ENCODE results near the gene DCST1. TPM values are rescaled to one million over a fixed set of nuclear protein-coding genes. Genes with fewer than 3 reads are reported as not detected.

Gene DCST1
- total RNA-seq, 1 experiment from 2014 or later: not detected

GRCh38 chr1:155023627-155024026 lies 10.0 kb upstream of the DCST1 start:
- intact Hi-C loops (cut with micrococcal nuclease; ENCODE audit: unreplicated experiment): no loop called here
- CTCF ChIA-PET: no interaction called here
- POLR2A ChIA-PET (ENCODE audit: low non-redundant PET): interaction anchor here (0.6 kb wide), 1 partner anchor 27 kb away, joined by 4 read pairs; no protein-coding TSS in a partner anchor

DNA sequence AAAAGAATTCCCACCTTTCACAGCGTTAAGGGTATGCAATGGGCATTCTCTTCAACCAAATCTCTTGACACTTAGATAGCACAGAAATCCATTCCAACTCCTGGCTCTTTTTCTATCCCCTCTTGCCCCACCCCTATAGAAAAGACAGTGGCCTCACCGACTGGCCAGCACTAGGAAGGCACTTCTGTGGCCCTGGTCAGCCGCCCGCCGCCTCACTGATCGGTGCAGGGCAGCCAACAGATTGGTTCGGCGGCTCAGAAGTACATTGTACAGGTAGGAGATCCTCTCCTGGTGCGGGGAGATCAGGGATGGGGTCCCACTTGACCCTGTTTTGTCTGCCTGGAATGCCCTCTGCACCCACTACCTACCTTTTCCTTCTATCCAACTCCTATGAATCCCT lies 9.3 kb upstream of the DCST1 start:
- Histone ChIP-seq H3K27me3 (replicated peaks; ENCODE audit: insufficient read depth, low read depth, low read length, poor library complexity) (no peaks in the 10 kb centered on the region), H3K36me3 (ENCODE audit: insufficient read depth, low read length, poor library complexity, severe bottlenecking) (no peaks in the 10 kb centered on the region), H3K4me1 (ENCODE audit: insufficient read depth, low read length, poor library complexity, severe bottlenecking) (no peaks in the 10 kb centered on the region), H3K27ac (ENCODE audit: low read depth, low read length, poor library complexity, severe bottlenecking) (no peak overlapping the region), H3K4me3 (ENCODE audit: low read depth, low read length, poor library complexity, severe bottlenecking) (no peak overlapping the region), H3K9me3 (ENCODE audit: low read depth, low read length, poor library complexity, severe bottlenecking) (no peaks in the 10 kb centered on the region)
- intact Hi-C loops (cut with micrococcal nuclease; ENCODE audit: unreplicated experiment): no loop called here
- ChIA-PET POLR2A (ENCODE audit: low non-redundant PET) (no interaction called here), CTCF (no interaction called here)
- TF ChIP-seq, protein P1, sequence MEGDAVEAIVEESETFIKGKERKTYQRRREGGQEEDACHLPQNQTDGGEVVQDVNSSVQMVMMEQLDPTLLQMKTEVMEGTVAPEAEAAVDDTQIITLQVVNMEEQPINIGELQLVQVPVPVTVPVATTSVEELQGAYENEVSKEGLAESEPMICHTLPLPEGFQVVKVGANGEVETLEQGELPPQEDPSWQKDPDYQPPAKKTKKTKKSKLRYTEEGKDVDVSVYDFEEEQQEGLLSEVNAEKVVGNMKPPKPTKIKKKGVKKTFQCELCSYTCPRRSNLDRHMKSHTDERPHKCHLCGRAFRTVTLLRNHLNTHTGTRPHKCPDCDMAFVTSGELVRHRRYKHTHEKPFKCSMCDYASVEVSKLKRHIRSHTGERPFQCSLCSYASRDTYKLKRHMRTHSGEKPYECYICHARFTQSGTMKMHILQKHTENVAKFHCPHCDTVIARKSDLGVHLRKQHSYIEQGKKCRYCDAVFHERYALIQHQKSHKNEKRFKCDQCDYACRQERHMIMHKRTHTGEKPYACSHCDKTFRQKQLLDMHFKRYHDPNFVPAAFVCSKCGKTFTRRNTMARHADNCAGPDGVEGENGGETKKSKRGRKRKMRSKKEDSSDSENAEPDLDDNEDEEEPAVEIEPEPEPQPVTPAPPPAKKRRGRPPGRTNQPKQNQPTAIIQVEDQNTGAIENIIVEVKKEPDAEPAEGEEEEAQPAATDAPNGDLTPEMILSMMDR (conservative IDR thresholded peaks at IDR 0.05; ENCODE audit: low read depth, low read length): no peak
- no peak for TF ChIP-seq EZH2 (IDR thresholded peaks at IDR 0.05; ENCODE audit: borderline replicate concordance, low read depth, low read length, poor library complexity, severe bottlenecking)
- no peak for DNase-seq (ENCODE audit: low spot score)
- BruUV-seq (replicated peaks): no TSS peak

More at GRCh38 chr1:155023627-155024026, 10.0 kb upstream of the DCST1 start:
- H3K4me1 ChIP-seq (ENCODE audit: insufficient read depth, low read length, poor library complexity, severe bottlenecking): no peaks in the 10 kb centered on the region
- TF ChIP-seq, protein P1 (conservative IDR thresholded peaks at IDR 0.05; ENCODE audit: low read depth, low read length): no peak
- no peak for TF ChIP-seq EZH2 (IDR thresholded peaks at IDR 0.05; ENCODE audit: borderline replicate concordance, low read depth, low read length, poor library complexity, severe bottlenecking)
- H3K36me3 ChIP-seq (ENCODE audit: insufficient read depth, low read length, poor library complexity, severe bottlenecking): no peaks in the 10 kb centered on the region
- H3K27ac ChIP-seq (ENCODE audit: low read depth, low read length, poor library complexity, severe bottlenecking): no peak overlapping the region
- no peak for DNase-seq (ENCODE audit: low spot score)
- no peaks in the 10 kb centered on the region for H3K27me3 ChIP-seq (replicated peaks; ENCODE audit: insufficient read depth, low read depth, low read length, poor library complexity)
- H3K9me3 ChIP-seq (ENCODE audit: low read depth, low read length, poor library complexity, severe bottlenecking): no peaks in the 10 kb centered on the region
- no TSS peak for BruUV-seq (replicated peaks)
- H3K4me3 ChIP-seq (ENCODE audit: low read depth, low read length, poor library complexity, severe bottlenecking): no peak overlapping the region

GRCh38 chr1:155026154-155026553 lies 7.5 kb upstream of the DCST1 start:
- ChIA-PET POLR2A (ENCODE audit: low non-redundant PET) (no interaction called here), CTCF (no interaction called here)
- intact Hi-C loops (cut with micrococcal nuclease; ENCODE audit: unreplicated experiment): no loop called here
- Histone ChIP-seq H3K27me3 (replicated peaks; ENCODE audit: insufficient read depth, low read depth, low read length, poor library complexity) (no peaks in the 10 kb centered on the region), H3K4me1 (ENCODE audit: insufficient read depth, low read length, poor library complexity, severe bottlenecking) (no peaks in the 10 kb centered on the region), H3K9me3 (ENCODE audit: low read depth, low read length, poor library complexity, severe bottlenecking) (no peaks in the 10 kb centered on the region), H3K4me3 (ENCODE audit: low read depth, low read length, poor library complexity, severe bottlenecking) (no peak overlapping the region), H3K36me3 (ENCODE audit: insufficient read depth, low read length, poor library complexity, severe bottlenecking) (no peaks in the 10 kb centered on the region), H3K27ac (ENCODE audit: low read depth, low read length, poor library complexity, severe bottlenecking) (no peak overlapping the region)
- TF ChIP-seq EZH2 (IDR thresholded peaks at IDR 0.05; ENCODE audit: borderline replicate concordance, low read depth, low read length, poor library complexity, severe bottlenecking): no peak
- TF ChIP-seq, protein P1 (conservative IDR thresholded peaks at IDR 0.05; ENCODE audit: low read depth, low read length): no peak
- no peak for DNase-seq (ENCODE audit: low spot score)
- no TSS peak for BruUV-seq (replicated peaks)
